GM23338 (cell line): ENCODE measurements around the gene TPBG.

Experiments used
- EZH2 ChIP-seq: fragments of 200-600 bp; sonication (generic); IDR thresholded peaks from one replicate; pipeline ENCODE4 v1.8.0; 2017; ENCODE audit warnings: antibody characterized with exemption, mild to moderate bottlenecking, low read depth; ENCODE audit not compliant: unreplicated experiment
- POLR2AphosphoS5 ChIP-seq: IDR thresholded peaks from 2 replicates; pipeline ENCODE4 v1.6.1; 2016; ENCODE audit warnings: antibody characterized with exemption, low read depth
- REST ChIP-seq: IDR thresholded peaks from one replicate; pipeline ENCODE4 v1.6.1; 2018; ENCODE audit warnings: antibody characterized with exemption; ENCODE audit not compliant: unreplicated experiment
- ZNF331 ChIP-seq: fragments of 250-450 bp; sonication (Bioruptor Pico); IDR thresholded peaks from 2 replicates; pipeline ENCODE4 v1.5.0; 2020; ENCODE audit warnings: low read depth, mild to moderate bottlenecking, moderate library complexity
- TF ChIP-seq, protein P1 (sequence below), 2 experiments: fragments of 200-600 bp in 1 of 2; sonication (generic) in 1 of 2; conservative IDR thresholded peaks; 2 replicates each; pipeline versions ENCODE4 v1.5.1 to v1.6.1; 2016 to 2017; ENCODE audit warnings: antibody characterized with exemption in 2 of 2, low read depth in 2 of 2, mild to moderate bottlenecking in 2 of 2, moderate library complexity in 1 of 2
- TF ChIP-seq, protein P2 (sequence below): IDR thresholded peaks from 2 replicates; pipeline ENCODE4 v1.6.1; 2016; ENCODE audit warnings: antibody characterized with exemption

DNA sequence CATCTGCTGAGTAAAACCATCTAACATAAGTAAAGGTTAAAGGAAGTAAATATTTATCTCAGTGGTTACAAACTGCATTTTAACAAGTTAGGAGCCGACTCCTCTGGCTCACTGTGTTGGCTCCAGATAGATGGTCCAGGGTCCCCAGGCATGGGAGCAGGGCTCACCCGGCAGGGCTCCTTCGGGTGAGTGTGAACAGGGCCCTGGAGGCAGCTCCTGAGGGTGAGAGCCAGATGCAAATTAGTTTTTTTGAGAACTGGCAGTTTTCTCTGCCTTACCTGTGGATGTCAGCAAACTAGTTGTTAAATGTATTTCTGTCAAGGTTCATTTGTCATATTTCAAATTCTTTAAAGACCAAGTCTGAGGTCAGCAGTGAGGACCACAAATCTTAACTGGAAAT, 21.5 kb downstream of the TPBG start:
- TF ChIP-seq, protein P1, sequence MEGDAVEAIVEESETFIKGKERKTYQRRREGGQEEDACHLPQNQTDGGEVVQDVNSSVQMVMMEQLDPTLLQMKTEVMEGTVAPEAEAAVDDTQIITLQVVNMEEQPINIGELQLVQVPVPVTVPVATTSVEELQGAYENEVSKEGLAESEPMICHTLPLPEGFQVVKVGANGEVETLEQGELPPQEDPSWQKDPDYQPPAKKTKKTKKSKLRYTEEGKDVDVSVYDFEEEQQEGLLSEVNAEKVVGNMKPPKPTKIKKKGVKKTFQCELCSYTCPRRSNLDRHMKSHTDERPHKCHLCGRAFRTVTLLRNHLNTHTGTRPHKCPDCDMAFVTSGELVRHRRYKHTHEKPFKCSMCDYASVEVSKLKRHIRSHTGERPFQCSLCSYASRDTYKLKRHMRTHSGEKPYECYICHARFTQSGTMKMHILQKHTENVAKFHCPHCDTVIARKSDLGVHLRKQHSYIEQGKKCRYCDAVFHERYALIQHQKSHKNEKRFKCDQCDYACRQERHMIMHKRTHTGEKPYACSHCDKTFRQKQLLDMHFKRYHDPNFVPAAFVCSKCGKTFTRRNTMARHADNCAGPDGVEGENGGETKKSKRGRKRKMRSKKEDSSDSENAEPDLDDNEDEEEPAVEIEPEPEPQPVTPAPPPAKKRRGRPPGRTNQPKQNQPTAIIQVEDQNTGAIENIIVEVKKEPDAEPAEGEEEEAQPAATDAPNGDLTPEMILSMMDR (conservative IDR thresholded peaks at IDR 0.05; ENCODE audit: low read depth in 2 of 2) = no peak
- TF ChIP-seq EZH2 (no peak), REST (no peak), ZNF331 (CRISPR knock-in tag) (no peak), POLR2AphosphoS5 (no peak)
- TF ChIP-seq, protein P2, sequence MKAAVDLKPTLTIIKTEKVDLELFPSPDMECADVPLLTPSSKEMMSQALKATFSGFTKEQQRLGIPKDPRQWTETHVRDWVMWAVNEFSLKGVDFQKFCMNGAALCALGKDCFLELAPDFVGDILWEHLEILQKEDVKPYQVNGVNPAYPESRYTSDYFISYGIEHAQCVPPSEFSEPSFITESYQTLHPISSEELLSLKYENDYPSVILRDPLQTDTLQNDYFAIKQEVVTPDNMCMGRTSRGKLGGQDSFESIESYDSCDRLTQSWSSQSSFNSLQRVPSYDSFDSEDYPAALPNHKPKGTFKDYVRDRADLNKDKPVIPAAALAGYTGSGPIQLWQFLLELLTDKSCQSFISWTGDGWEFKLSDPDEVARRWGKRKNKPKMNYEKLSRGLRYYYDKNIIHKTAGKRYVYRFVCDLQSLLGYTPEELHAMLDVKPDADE = no peak
